Heart left ventricle (tissue), 16 donors: ENCODE data around the gene CLCF1. TPM values are rescaled to one million over a fixed set of nuclear protein-coding genes. Genes with fewer than 3 reads are reported as not detected.
A peak's percentile ranks its signal among the peaks of the same experiment; 100 is the strongest.

Experiments
- ATAC-seq, 4 donors: fragments of 200-7000 bp; cut with Tn5 transposase; one replicate each; pipeline ENCODE4 v1.9.1; 2020 to 2022; ENCODE audit warnings: moderate library complexity in 4 of 4, mild to moderate bottlenecking in 3 of 4, moderate number of reproducible peaks in 1 of 4
- DNase-seq, 5 donors: peaks; one replicate each; pipeline ENCODE4 v3.0.0-alpha.2; 2020
- H3K27ac ChIP-seq, 12 donors: fragments of 200-600 bp; sonication (generic) in 4 of 12; one replicate each; pipeline versions ENCODE4 v1.5.0 to v1.8.0; 2016 to 2022; ENCODE audit warnings: mild to moderate bottlenecking in 2 of 12
- H3K27me3 ChIP-seq, 9 donors: fragments of 200-600 bp; sonication (generic) in 2 of 9; one replicate each; pipeline versions ENCODE4 v1.5.1 to v1.8.0; 2016 to 2022; ENCODE audit warnings: mild to moderate bottlenecking in 3 of 9
- H3K36me3 ChIP-seq, 9 donors: fragments of 200-600 bp; sonication (generic) in 2 of 9; one replicate each; pipeline versions ENCODE4 v1.5.0 to v1.8.0; 2018 to 2022; ENCODE audit warnings: mild to moderate bottlenecking in 2 of 9
- H3K4me1 ChIP-seq, 12 donors: fragments of 200-600 bp; sonication (generic) in 4 of 12; one replicate each; pipeline versions ENCODE4 v1.5.0 to v1.8.0; 2016 to 2022; ENCODE audit warnings: mild to moderate bottlenecking in 3 of 12
- H3K4me3 ChIP-seq, 12 donors: fragments of 200-600 bp; sonication (generic) in 4 of 12; one replicate each; pipeline versions ENCODE4 v1.5.0 to v1.8.0; 2017 to 2022; ENCODE audit warnings: mild to moderate bottlenecking in 9 of 12, moderate library complexity in 4 of 12
- H3K9me3 ChIP-seq, 12 donors: fragments of 200-600 bp; sonication (generic) in 4 of 12; one replicate each; pipeline versions ENCODE4 v1.5.0 to v1.8.0; 2016 to 2022; ENCODE audit warnings: mild to moderate bottlenecking in 1 of 12
- CTCF ChIP-seq, 12 donors: fragments of 200-600 bp; sonication (generic) in 4 of 12; IDR thresholded peaks; one replicate each; pipeline versions ENCODE4 v1.5.0 to v1.8.0; 2018 to 2022; ENCODE audit warnings: antibody characterized with exemption in 12 of 12, mild to moderate bottlenecking in 5 of 12
- POLR2A ChIP-seq, 2 donors: fragments of 450-650 bp; IDR thresholded peaks; one replicate each; pipeline ENCODE4 v1.6.1; 2017; ENCODE audit warnings: antibody characterized with exemption in 2 of 2, mild to moderate bottlenecking in 2 of 2, moderate library complexity in 2 of 2
- WGBS, 4 donors: extraction: QIAGEN DNeasy Blood & Tissue Kit in 2 of 4; methylation state at CpG; one replicate each; pipeline versions ENCODE4 v1.1.5 to v1.1.7; 2013 to 2018; 5-methylcytosine and 5-hydroxymethylcytosine counted together
- intact Hi-C, 10 donors: fragments of 100-400 bp; cut with DNase I; formaldehyde crosslinking; loops; one replicate each; pipeline versions ENCODE4 v1.11.1 to v1.14.2; 2022
- polyA plus RNA-seq, 2 donors: library from polyadenylated mRNA; stranded (reverse); fragments of 200-250 nt; gene quantifications; one replicate each; pipeline ENCODE4 v1.2.3, GENCODE V29; 2013
- total RNA-seq, 9 donors: library from RNA; depleted of rRNA in 2 of 9; stranded (reverse); fragments of >200 nt in 2 of 9; fragmentation: NEBNext Ultra II Directional in 3 of 9; extraction: Animal tissue kit (Norgen Biotek cat#: 25700) in 3 of 9; gene quantifications; one replicate each; pipeline versions ENCODE4 v1.1.0 to v1.2.4, GENCODE V29; 2016 to 2023
- donor health status: ischemic (EF 13 %, LVEDD 7.1; RV severe dilation, severe dysfunction).
- donor health status: healthy with polysubstance abuse.
- donor health status: DM: no; HTN: yes; CAD: no.
- donor health status: DM: no; HTN: no; CAD: no.
- donor health status: ischemic (EF 25% LVEDD 6.9; RV normal size, moderate dysfunction).
- donor health status: ischemic (EF 25% LVEDD 5.7; RV mildly dilated, moderate dysfunction).
- donor health status: healthy.
- donor health status: DM: yes; HTN: yes; CAD: no.
- donor health status: ischemic (EF 35%, LVEDD 5.7; RV mildly dilated, moderate dysfunction).
- donor health status: nonischemic (EF 11% LVEDD 7.7; RV severe dilation, severe dysfunction).
- donor health status: DM: yes; HTN: yes; CAD: no.
- donor health status: PGD.
- donor health status: ischemic (EF 29% LVEDD 5.4; RV normal size, mild dysfunction).
- donor health status: nonischemic (EF 23%, LVEDD 6.1; RV moderate dilation, normal function).

CLCF1 gene
- total and polyA plus RNA-seq, 11 donors = 0.25 to 17.1 (median 1.7) TPM

DNA sequence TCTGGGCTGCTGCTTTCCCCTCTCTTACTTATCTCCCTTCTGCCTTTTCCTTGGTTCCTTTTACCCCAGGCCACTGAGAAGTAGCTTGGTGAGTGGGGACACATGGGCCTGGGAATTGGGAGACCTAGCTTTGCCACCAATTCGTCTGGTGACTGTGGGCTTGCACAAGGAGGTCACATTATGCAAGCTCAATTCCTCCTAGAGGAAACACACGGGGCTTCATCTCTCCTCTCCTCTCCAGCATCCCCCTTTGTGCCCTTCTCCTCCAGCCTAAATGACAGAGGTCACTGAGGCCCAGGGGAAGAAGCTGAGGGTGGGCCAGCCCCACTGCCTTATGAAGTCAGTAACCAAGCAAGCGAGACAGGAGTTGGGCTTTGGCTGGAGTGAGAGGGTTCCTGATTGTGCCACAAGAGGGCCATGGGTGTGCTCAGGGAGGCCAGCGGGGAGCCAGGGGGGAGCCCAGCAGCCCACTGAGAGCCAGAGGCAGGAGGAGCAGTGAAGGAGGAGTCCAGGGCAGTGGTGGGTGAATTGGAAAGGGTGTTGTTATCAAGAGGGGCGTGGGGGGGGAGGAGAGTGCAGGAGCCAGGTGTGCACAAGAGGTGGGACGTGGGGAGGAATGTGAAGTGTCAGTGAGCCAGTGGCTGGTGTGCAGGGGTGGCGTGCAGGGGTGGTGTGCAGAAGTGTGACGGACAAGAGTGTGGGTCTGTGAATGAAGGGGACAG, 2.0 kb downstream of the CLCF1 start:
- intact Hi-C loops = no loop called here
- peak overlapping the region in 6 of 12 donors; percentile 71 to 88 (median 79) for H3K4me3 ChIP-seq
- peak in 9 of 12 donors; percentile 12 to 50 (median 19) for TF ChIP-seq CTCF (IDR thresholded peaks at IDR 0.05)
- no peak for TF ChIP-seq POLR2A (IDR thresholded peaks at IDR 0.05)
- peak in 2 of 4 donors; percentile 23 to 30 for ATAC-seq
- peaks cover 0 to 6% (median 0%) of the 10 kb centered on the region in 9 donors for H3K27me3 ChIP-seq
- H3K27ac ChIP-seq = peak overlapping the region in 3 of 12 donors; percentile 52 to 97 (median 94)
- no peaks in the 10 kb centered on the region for H3K36me3 ChIP-seq
- DNase-seq = no peak
- H3K9me3 ChIP-seq = no peaks in the 10 kb centered on the region
- WGBS, 4 donors = 52 to 67% (median 59%) methylated on average over 7 to 8 of the region's 8 CpGs
- H3K4me1 ChIP-seq = peaks cover 0 to 77% (median 40%) of the 10 kb centered on the region in 12 donors

DNA sequence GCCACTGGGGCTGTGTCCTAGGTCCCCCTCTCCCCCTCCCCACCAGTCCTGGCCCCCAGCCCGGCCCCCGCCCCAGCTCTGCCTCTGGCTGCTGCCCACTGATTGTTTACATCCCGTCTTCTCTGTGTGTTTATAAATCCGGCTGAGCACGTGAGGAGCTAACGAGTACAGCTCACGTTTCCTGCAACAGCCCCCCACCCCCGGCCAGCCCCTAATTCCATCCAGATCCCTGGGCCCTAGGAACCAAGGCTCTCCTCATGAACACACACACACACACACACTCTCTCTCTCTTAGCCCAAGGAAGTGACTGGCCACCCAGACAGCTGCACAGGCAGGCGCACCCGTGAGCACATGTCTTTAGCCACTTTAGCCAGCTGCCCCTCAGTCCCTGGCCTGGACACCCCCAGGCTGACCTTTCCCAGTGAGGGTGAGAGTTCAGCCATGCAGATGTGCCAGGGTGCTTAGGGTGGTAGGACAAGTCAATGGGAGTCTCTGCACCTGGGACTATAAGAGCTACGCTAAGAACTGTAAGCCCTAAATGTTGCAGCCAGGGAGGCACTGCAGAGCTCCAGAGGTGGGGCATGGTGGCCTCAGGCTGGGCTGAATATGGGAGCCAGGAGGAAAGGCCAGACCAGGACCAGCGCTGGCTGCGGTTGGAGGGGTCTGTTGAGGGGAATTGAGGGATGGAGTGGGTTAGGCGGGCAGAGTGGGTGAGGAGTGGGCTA, 2.9 kb downstream of the CLCF1 start:
- TF ChIP-seq CTCF (IDR thresholded peaks at IDR 0.05) = no peak
- no peak for TF ChIP-seq POLR2A (IDR thresholded peaks at IDR 0.05)
- 61 to 72% (median 67%) methylated on average over 12 to 14 of the region's 14 CpGs for WGBS, 4 donors
- Histone ChIP-seq H3K27ac (peak overlapping the region in 1 of 12 donors; percentile 97), H3K9me3 (no peaks in the 10 kb centered on the region), H3K36me3 (peaks cover 0 to under 1% (median 0%) of the 10 kb centered on the region in 9 donors), H3K4me3 (no peak overlapping the region), H3K27me3 (peaks cover 0 to 6% (median 0%) of the 10 kb centered on the region in 9 donors), H3K4me1 (peaks cover 0 to 84% (median 46%) of the 10 kb centered on the region in 12 donors)
- intact Hi-C loops = no loop called here
- ATAC-seq (no peak), DNase-seq (no peak)

GRCh38 chr11:67369801-67370284, 3.6 kb downstream of the CLCF1 start:
- Histone ChIP-seq H3K36me3 (peaks cover 0 to 7% (median 0%) of the 10 kb centered on the region in 9 donors), H3K27me3 (peaks cover 0 to 5% (median 0%) of the 10 kb centered on the region in 9 donors), H3K4me1 (peaks cover 0 to 78% (median 46%) of the 10 kb centered on the region in 12 donors), H3K27ac (peak overlapping the region in 1 of 12 donors; percentile 97), H3K9me3 (no peaks in the 10 kb centered on the region), H3K4me3 (no peak overlapping the region)
- no peak for TF ChIP-seq CTCF (IDR thresholded peaks at IDR 0.05)
- no peak for TF ChIP-seq POLR2A (IDR thresholded peaks at IDR 0.05)
- intact Hi-C loops = no loop called here
- 65 to 88% (median 83%) methylated on average over 11 to 12 of the region's 12 CpGs for WGBS, 4 donors
- no peak for ATAC-seq
- no peak for DNase-seq

DNA sequence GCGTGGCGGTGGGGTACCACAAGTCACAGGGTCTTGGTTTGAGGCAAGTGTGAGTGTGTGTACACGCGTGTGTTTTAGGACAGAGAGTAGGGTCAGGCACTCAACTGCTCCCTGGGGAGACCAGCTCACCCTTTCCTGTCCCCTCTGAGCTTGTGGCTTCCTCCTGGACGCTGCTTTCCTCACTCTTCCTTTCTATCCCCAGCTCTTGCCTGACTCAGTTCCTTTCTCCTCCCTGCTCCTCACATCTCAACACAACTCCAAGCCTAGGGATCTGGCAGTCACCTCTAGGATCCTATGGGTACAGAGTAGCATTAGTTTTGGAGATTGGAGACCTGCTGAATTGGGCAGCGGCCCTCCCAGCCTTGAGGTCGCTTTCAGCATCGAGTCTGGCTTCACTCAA, 4.1 kb downstream of the CLCF1 start:
- DNase-seq = no peak
- no peak for ATAC-seq
- no peaks in the 10 kb centered on the region for H3K27me3 ChIP-seq
- H3K4me3 ChIP-seq = no peak overlapping the region
- H3K4me1 ChIP-seq = peaks cover 0 to 72% (median 41%) of the 10 kb centered on the region in 12 donors
- no peaks in the 10 kb centered on the region for H3K9me3 ChIP-seq
- TF ChIP-seq CTCF (IDR thresholded peaks at IDR 0.05) = no peak
- no peak for TF ChIP-seq POLR2A (IDR thresholded peaks at IDR 0.05)
- intact Hi-C loops = no loop called here
- H3K36me3 ChIP-seq = peaks cover 0 to 11% (median 0%) of the 10 kb centered on the region in 9 donors
- peak overlapping the region in 1 of 12 donors; percentile 97 for H3K27ac ChIP-seq
- WGBS, 4 donors = 87 to 91% (median 88%) methylated on average over 8 of the region's 8 CpGs
